Heart right ventricle (tissue), 16 donors: ENCODE measurements around the gene MYO15B. TPM values are rescaled to one million over a fixed set of nuclear protein-coding genes. Genes with fewer than 3 reads are reported as not detected.
A peak's percentile ranks its signal among the peaks of the same experiment; 100 is the strongest.
"Not testable (repeated sequence)": the region's sequence is repeated elsewhere in the genome, so short reads cannot be mapped to it uniquely, and the experiment has no call there.

Experiments used
- ATAC-seq, 8 donors: fragments of 200-7000 bp; cut with Tn5 transposase; one replicate each; pipeline ENCODE4 v1.9.1; 2020; ENCODE audit warnings: mild to moderate bottlenecking in 8 of 8, moderate library complexity in 8 of 8, moderate number of reproducible peaks in 1 of 8
- DNase-seq, 2 donors: peaks; one replicate each; pipeline ENCODE4 v3.0.0-alpha.2; 2020
- H3K27ac ChIP-seq, 10 donors: fragments of 200-600 bp; sonication (generic) in 2 of 10; one replicate each; pipeline versions ENCODE4 v1.5.0 to v1.8.0; 2020 to 2022; ENCODE audit warnings: mild to moderate bottlenecking in 3 of 10
- H3K27me3 ChIP-seq, 7 donors: fragments of 200-600 bp; one replicate each; pipeline ENCODE4 v1.8.0; 2021 to 2022; ENCODE audit warnings: mild to moderate bottlenecking in 2 of 7
- H3K36me3 ChIP-seq, 9 donors: fragments of 200-600 bp; sonication (generic) in 1 of 9; one replicate each; pipeline versions ENCODE4 v1.5.0 to v1.8.0; 2020 to 2022; ENCODE audit warnings: mild to moderate bottlenecking in 2 of 9
- H3K4me1 ChIP-seq, 9 donors: fragments of 200-600 bp; sonication (generic) in 1 of 9; one replicate each; pipeline versions ENCODE4 v1.5.0 to v1.8.0; 2020 to 2022; ENCODE audit warnings: mild to moderate bottlenecking in 4 of 9
- H3K4me3 ChIP-seq, 10 donors: fragments of 200-600 bp; sonication (generic) in 2 of 10; one replicate each; pipeline versions ENCODE4 v1.5.0 to v1.8.0; 2020 to 2022; ENCODE audit warnings: mild to moderate bottlenecking in 7 of 10, moderate library complexity in 2 of 10
- H3K9me3 ChIP-seq, 11 donors: fragments of 200-600 bp in 10 of 11; sonication (generic) in 2 of 11; one replicate each; pipeline versions ENCODE4 v1.5.0 to v1.8.0; 2013 to 2022; ENCODE audit warnings: mild to moderate bottlenecking in 2 of 11, control low read depth in 1 of 11, moderate library complexity in 1 of 11
- WGBS, 2 donors: extraction: QIAGEN DNeasy Blood & Tissue Kit; methylation state at CpG; one replicate each; pipeline ENCODE4 v1.1.7; 2013; ENCODE audit warnings: inconsistent platforms in 1 of 2; 5-methylcytosine and 5-hydroxymethylcytosine counted together
- intact Hi-C, 10 donors: fragments of 100-400 bp; cut with DNase I; formaldehyde crosslinking; loops; one replicate each; pipeline versions ENCODE4 v1.11.1 to v1.14.2; 2022
- polyA plus RNA-seq, 2 donors: library from polyadenylated mRNA; stranded (reverse); fragments of 200-250 nt; gene quantifications; one replicate each; pipeline ENCODE4 v1.2.3, GENCODE V29; 2013
- total RNA-seq, 10 donors: library from RNA; stranded (reverse); fragmentation: NEBNext Ultra II Directional in 3 of 10; extraction: Animal tissue kit (Norgen Biotek cat#: 25700) in 3 of 10; gene quantifications; one replicate each; pipeline versions ENCODE4 v1.2.1 to v1.2.4, GENCODE V29; 2021 to 2023
- TF ChIP-seq, protein P1 (sequence below), 9 donors: fragments of 200-600 bp; sonication (generic) in 2 of 9; IDR thresholded peaks; one replicate each; pipeline versions ENCODE4 v1.5.0 to v1.8.0; 2021 to 2022; ENCODE audit warnings: antibody characterized with exemption in 9 of 9, mild to moderate bottlenecking in 5 of 9, moderate library complexity in 1 of 9
- donor health status: Arrhythmogenic right ventricular cardiomyopathy.
- donor health status: ischemic (EF 13 %, LVEDD 7.1; RV severe dilation, severe dysfunction).
- donor health status: healthy with polysubstance abuse.
- donor health status: DM: no; HTN: yes; CAD: no.
- donor health status: DM: no; HTN: no; CAD: no.
- donor health status: ischemic (EF 25% LVEDD 6.9; RV normal size, moderate dysfunction).
- donor health status: ischemic (EF 25% LVEDD 5.7; RV mildly dilated, moderate dysfunction).
- donor health status: healthy.
- donor health status: DM: yes; HTN: yes; CAD: no.
- donor health status: Ischemic cardiomyopathy.
- donor health status: ischemic (EF 35%, LVEDD 5.7; RV mildly dilated, moderate dysfunction).
- donor health status: nonischemic (EF 11% LVEDD 7.7; RV severe dilation, severe dysfunction).
- donor health status: DM: yes; HTN: yes; CAD: no.
- donor health status: PGD.
- donor health status: ischemic (EF 29% LVEDD 5.4; RV normal size, mild dysfunction).
- donor health status: nonischemic (EF 23%, LVEDD 6.1; RV moderate dilation, normal function).

Gene MYO15B
- total and polyA plus RNA-seq, 12 donors: 27.9 to 205 (median 45.8) TPM

DNA sequence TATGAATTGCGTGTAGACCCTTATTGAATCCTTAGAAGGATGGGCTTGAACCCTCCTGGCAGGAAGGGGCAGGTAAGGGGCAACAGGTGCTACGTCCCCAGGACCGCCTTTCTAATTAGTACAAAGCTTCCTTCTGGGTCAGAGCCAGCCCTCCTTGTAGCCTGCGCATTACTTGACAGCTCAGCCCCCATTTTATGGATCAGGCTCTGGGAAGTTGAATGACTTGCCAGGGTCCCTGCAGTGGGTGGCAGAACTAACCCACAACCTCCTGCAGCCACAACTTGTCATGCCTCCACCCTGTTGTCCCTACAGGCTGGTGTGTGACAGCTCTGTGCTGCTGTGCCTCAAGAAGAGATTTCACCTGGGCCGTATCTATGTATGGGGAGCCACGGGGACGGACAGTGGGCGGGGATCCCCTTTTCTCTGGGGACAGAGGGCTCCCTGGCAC is 2.7 kb downstream of the MYO15B start:
- intact Hi-C loops: loop anchor here in 1 of 10 donors (10.0 kb wide), 1 partner anchor 166 kb away; no protein-coding TSS in a partner anchor
- Histone ChIP-seq H3K4me1 (peaks cover 9 to 31% (median 21%) of the 10 kb centered on the region in 9 donors), H3K9me3 (no peaks in the 10 kb centered on the region), H3K27me3 (peaks cover 0 to 8% (median 0%) of the 10 kb centered on the region in 7 donors), H3K4me3 (peak overlapping the region in 4 of 10 donors; percentile 66 to 89 (median 84)), H3K27ac (peak overlapping the region in 4 of 10 donors; percentile 94 to 99 (median 96)), H3K36me3 (peaks cover 0 to 22% (median 0%) of the 10 kb centered on the region in 9 donors)
- TF ChIP-seq, protein P1, sequence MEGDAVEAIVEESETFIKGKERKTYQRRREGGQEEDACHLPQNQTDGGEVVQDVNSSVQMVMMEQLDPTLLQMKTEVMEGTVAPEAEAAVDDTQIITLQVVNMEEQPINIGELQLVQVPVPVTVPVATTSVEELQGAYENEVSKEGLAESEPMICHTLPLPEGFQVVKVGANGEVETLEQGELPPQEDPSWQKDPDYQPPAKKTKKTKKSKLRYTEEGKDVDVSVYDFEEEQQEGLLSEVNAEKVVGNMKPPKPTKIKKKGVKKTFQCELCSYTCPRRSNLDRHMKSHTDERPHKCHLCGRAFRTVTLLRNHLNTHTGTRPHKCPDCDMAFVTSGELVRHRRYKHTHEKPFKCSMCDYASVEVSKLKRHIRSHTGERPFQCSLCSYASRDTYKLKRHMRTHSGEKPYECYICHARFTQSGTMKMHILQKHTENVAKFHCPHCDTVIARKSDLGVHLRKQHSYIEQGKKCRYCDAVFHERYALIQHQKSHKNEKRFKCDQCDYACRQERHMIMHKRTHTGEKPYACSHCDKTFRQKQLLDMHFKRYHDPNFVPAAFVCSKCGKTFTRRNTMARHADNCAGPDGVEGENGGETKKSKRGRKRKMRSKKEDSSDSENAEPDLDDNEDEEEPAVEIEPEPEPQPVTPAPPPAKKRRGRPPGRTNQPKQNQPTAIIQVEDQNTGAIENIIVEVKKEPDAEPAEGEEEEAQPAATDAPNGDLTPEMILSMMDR (IDR thresholded peaks at IDR 0.05): no peak
- no peak for ATAC-seq
- no peak for DNase-seq
- 84 to 89% methylated on average over 8 of the region's 8 CpGs for WGBS, 2 donors

DNA sequence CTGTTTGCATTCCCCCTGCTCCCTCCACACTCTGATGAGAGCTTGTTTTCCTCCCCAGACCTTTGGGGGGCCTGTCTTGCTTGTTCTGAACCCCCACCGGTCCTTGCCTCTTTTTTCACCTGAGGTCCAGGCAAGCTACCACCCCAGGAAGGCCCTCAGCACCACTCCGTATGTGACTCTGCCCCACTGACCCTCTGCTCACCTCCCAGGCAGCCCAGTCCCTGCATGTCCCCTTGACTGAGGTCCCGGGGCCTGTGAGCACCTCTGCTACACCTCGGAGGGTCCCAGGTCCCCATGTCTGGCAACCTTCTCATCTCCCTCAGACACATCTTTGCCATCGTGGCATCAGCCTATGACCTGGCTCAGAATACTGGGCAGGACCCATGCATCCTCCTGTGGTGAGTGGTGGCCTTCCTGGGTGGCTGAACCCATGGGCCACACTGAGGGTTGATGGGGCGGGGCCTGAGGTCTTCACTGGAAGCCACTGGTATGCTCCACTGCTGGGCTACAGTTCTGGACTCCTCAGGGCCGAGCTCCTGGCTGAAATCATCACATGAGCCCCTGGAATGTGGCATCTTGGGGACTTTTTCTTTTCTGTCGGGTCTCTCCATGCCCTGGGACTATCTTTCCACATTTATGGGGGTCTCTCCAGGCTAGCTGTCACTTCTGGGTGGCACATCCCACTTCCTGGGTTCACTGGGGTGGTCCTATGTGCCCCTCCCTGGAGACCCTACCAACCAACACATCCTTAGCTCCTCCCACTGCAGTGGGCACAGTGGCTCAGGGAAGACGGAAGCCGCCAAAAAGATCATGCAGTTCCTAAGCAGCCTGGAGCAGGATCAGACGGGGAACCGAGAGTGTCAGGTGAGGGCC is 3.5 kb downstream of the MYO15B start:
- ATAC-seq (no peak), DNase-seq (no peak)
- Histone ChIP-seq H3K27ac (no peak overlapping the region), H3K9me3 (no peaks in the 10 kb centered on the region), H3K27me3 (peaks cover 0 to 8% (median 0%) of the 10 kb centered on the region in 7 donors), H3K4me1 (peaks cover 9 to 31% (median 21%) of the 10 kb centered on the region in 9 donors), H3K4me3 (no peak overlapping the region), H3K36me3 (peaks cover 0 to 22% (median 0%) of the 10 kb centered on the region in 9 donors)
- WGBS, 2 donors: 84 to 92% methylated on average over 12 of the region's 12 CpGs
- TF ChIP-seq, protein P1 (IDR thresholded peaks at IDR 0.05): no peak
- intact Hi-C loops: loop anchor here in 1 of 10 donors (10.0 kb wide), 1 partner anchor 166 kb away; no protein-coding TSS in a partner anchor

DNA sequence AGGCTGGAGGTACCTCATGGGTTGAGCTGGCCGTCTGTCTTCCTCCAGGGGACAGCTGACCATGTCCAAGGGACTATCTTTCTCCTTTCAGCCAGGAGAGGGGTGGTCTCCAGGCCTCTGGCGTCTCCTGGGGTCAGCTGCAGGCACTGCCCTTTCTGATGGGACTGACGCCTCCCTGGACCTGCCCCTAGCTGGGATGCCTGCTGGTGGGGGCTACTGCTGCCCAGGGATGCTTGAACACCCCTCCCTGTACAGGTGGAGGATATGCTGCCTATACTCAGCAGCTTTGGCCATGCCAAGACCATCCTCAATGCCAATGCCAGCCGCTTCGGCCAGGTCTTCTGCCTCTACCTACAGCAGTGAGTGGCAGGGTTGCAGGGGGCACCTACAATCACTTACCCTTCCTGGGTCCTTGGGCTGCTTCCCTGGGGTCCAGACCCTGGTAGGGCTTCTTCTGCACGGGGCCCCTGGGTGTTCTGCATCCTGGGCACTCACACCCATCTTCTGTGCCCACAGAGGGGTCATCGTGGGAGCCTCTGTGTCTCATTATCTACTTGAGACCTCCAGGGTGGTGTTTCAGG is 4.2 kb downstream of the MYO15B start:
- TF ChIP-seq, protein P1 (IDR thresholded peaks at IDR 0.05): no peak
- no peak for ATAC-seq
- no peaks in the 10 kb centered on the region for H3K9me3 ChIP-seq
- H3K4me1 ChIP-seq: peaks cover 9 to 31% (median 21%) of the 10 kb centered on the region in 9 donors
- 91 to 92% methylated on average over 7 of the region's 7 CpGs for WGBS, 2 donors
- intact Hi-C loops: loop anchor here in 1 of 10 donors (10.0 kb wide), 1 partner anchor 167 kb away; no protein-coding TSS in a partner anchor
- H3K27me3 ChIP-seq: peaks cover 0 to 8% (median 0%) of the 10 kb centered on the region in 7 donors
- no peak overlapping the region for H3K27ac ChIP-seq
- peaks cover 0 to 26% (median 0%) of the 10 kb centered on the region in 9 donors for H3K36me3 ChIP-seq
- H3K4me3 ChIP-seq: no peak overlapping the region
- DNase-seq: no peak

DNA sequence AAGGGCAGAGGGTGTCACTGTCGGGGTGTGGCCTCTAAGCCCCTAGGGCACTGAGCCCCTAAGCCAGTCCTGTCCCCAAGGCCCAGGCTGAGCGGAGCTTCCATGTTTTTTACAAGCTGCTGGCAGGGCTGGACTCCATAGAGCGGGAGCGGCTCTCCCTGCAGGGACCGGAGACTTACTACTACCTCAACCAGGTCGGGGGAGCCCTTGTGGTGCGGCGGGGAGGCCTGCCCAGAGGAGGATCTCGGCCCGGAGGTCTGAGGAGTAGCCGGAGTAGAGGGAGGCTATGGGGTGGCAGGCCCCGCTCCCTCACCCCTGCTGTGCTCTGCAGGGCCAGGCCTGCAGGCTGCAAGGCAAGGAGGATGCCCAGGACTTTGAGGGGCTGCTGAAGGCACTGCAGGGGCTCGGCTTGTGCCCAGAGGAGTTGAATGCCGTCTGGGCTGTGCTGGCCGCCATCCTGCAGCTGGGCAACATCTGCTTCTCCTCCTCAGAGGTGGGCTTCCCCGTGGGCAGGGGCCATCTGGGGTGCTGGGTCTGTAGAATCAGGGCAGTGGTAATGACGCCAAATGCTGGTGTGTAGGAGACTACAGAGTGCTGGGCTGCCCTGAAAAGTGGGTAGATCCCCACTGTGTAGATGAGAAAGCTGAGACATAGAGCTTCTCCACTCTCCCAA is 4.9 kb downstream of the MYO15B start:
- ATAC-seq: no peak
- intact Hi-C loops: loop anchor here in 1 of 10 donors (10.0 kb wide), 1 partner anchor 168 kb away; no protein-coding TSS in a partner anchor
- TF ChIP-seq, protein P1 (IDR thresholded peaks at IDR 0.05): no peak
- DNase-seq: no peak
- Histone ChIP-seq H3K9me3 (no peaks in the 10 kb centered on the region), H3K27me3 (peaks cover 0 to 6% (median 0%) of the 10 kb centered on the region in 7 donors), H3K4me1 (peaks cover 7 to 25% (median 15%) of the 10 kb centered on the region in 9 donors), H3K27ac (no peak overlapping the region), H3K36me3 (peaks cover 0 to 33% (median 0%) of the 10 kb centered on the region in 9 donors), H3K4me3 (no peak overlapping the region)
- 92 to 93% methylated on average over 17 of the region's 17 CpGs for WGBS, 2 donors

DNA sequence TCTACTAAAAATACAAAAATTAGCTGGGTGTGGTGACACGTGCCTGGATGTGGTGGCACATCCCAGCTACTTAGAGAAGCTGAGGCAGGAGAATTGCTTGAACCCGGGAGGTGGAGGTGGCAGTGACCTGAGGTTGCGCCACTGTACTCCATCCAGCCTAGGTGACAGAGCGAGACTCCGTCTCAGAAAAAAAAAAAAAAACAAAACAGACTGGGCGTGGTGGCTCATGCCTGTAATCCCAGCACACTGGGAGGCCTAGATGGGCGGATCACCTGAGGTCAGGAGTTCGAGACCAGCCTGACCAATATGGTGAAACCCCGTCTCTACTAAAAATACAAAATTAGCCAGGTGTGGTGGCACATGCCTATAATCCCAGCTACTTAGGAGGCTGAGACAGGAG is 5.8 kb downstream of the MYO15B start:
- Histone ChIP-seq H3K36me3 (peaks cover 0 to 34% (median 0%) of the 10 kb centered on the region in 9 donors), H3K4me1 (peaks cover 5 to 15% (median 9%) of the 10 kb centered on the region in 9 donors)
- not testable (repeated sequence) for DNase-seq, ATAC-seq, H3K9me3 ChIP-seq, H3K27ac ChIP-seq, H3K27me3 ChIP-seq, H3K4me3 ChIP-seq
- intact Hi-C loops: loop anchor here in 1 of 10 donors (10.0 kb wide), 1 partner anchor 169 kb away; no protein-coding TSS in a partner anchor
- 92 to 95% methylated on average over 9 of the region's 9 CpGs for WGBS, 2 donors
